Activated naive CD8-positive, alpha-beta T cell treated with anti-CD3 and anti-CD28 coated beads, Interleukin-2, amount 50 U/mL, for 24 hours (primary cell): Measurements from ENCODE around the gene TSACC.

Source experiments
- ATAC-seq: fragments of 150-1000 bp; cut with Tn5 transposase; one replicate; pipeline ENCODE4 v1.10.0; 2021
- DNase-seq: peaks from one replicate; pipeline ENCODE4 v3.0.0; 2021
- H3K27ac Mint-ChIP-seq: one replicate; pipeline ENCODE4 v1.8.0; 2021; ENCODE audit warnings: mild to moderate bottlenecking, mixed read lengths
- H3K27me3 Mint-ChIP-seq: one replicate; pipeline ENCODE4 v1.8.0; 2021; ENCODE audit warnings: mixed read lengths
- H3K36me3 Mint-ChIP-seq: one replicate; pipeline ENCODE4 v1.8.0; 2021; ENCODE audit warnings: low read depth, mixed read lengths
- H3K4me1 Mint-ChIP-seq: one replicate; pipeline ENCODE4 v1.8.0; 2021; ENCODE audit warnings: mixed read lengths
- H3K4me3 Mint-ChIP-seq: one replicate; pipeline ENCODE4 v1.8.0; 2021; ENCODE audit warnings: mild to moderate bottlenecking, moderate library complexity, mixed read lengths
- H3K9me3 Mint-ChIP-seq: one replicate; pipeline ENCODE4 v1.8.0; 2021; ENCODE audit warnings: mixed read lengths

TSACC gene

DNA sequence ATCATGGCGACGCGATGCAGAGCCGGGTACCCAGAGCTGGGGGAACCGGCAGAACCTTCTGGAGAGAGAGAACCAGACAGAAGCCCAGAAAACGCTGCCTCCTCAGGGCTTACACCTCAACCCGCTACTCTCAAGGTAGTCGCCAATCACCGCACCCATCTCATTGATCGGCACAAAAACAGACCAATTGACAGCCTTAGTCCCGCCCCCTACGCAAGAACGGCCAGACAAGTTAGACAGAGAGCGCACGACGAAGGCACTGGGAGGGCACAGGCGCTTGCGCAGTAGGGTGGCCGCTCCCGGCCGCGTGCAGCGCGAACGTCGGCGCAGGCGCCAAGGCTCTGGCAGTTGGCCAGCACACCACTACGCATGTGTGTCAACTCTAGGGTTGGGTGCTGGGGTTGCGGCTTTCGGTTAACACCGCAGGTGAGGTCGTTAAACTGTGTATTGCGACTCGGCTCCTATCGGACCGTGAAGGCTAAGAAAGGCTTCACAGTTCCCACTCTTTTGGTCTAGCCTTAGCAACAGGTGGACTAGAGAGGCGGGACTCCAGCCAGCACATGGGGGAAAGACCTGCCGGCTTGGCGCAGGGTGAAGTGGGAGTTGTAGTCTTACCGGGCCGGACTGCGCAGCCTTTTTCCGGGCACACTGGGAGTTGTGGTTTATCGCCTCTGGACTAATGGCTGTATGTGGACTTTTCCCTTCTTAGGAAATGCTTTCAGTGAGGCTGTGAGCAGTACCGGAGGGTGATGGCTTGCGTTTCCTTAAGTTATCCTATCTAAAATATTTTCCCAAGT is at the start of gene TSACC, which contains the start of gene CCT3:
TSS of gene TSACC (plus strand) at position 347 of the 797 bp plus-strand sequence. CDS start 1,232 bp downstream, outside the sequence.
TSS of gene CCT3 (minus strand) at position 113 of the 797 bp plus-strand sequence. CDS start at position 5, 108 bp downstream.
- Mint-ChIP-seq H3K9me3 (no peaks in the 10 kb centered on the region), H3K27me3 (peaks cover 5% of the 10 kb centered on the region), H3K4me3 (peak within 1 kb of the TSS; percentile 100), H3K27ac (peak within 1 kb of the TSS; percentile 97), H3K36me3 (peaks cover 46% of the 10 kb centered on the region), H3K4me1 (peaks cover 46% of the 10 kb centered on the region)
- ATAC-seq = peak; percentile 97
- DNase-seq = peak; percentile 100

DNA sequence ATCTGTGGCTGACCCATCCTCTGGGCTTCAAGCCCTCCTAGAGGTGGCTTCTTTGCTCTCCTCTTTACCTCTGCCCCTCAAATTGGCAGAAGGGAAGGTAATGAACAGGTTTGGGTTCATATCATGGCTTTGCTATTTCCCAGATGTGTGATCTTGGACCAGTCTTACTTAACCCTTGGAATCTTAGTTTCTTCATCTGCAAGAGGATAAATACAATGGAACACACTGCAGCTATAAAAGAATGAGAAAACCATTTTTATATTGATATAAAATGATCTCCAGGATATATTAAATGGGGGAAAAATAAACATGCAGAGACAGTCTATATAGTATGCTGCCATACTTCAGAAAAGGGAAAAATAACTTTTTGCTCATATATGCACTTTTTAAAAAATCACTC is 48.5 kb upstream of the TSACC start:
- no peak for ATAC-seq
- Mint-ChIP-seq H3K4me3 (no peak overlapping the region), H3K27me3 (no peaks in the 10 kb centered on the region), H3K4me1 (peaks cover 9% of the 10 kb centered on the region), H3K27ac (no peak overlapping the region), H3K36me3 (peaks cover 7% of the 10 kb centered on the region), H3K9me3 (no peaks in the 10 kb centered on the region)
- DNase-seq = no peak

DNA sequence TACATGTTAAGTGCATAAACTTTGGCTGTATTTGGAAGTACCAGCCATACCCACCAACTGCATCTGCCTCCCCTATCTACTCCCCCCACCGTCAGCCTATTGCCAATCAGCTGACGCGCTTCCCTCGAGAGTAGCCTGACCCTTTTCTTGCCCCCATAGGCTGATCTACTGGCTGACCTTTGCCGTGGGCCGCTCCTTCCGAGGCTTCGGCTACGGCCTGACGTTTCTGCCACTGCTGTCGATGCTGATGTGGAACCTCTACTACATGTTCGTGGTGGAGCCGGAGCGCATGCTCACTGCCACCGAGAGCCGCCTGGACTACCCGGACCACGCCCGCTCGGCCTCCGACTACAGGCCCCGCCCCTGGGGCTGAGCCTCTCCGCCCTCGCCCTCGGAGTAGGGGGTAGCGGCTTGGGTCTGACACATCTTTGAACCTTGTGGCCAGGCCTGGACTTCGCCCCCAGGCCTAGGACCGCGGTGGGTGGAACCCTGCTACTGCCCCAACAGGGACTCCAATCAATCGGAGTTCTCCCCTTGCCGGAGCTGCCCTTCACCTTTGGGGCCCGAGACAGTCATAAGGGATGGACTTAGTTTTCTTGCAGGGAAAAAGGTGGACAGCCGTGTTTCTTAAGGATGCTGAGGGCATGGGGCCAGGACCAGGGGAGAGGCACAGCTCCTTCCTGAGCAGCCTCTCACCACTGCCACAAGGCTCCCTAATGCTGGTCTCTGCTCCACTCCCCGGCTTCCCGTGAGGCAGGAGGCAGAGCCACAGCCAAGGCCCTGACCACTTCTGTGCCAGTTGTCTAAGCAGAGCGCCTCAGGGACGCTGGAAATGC is 46.9 kb upstream of the TSACC start:
- H3K4me3 Mint-ChIP-seq = peak overlapping the region; percentile 49
- no peaks in the 10 kb centered on the region for H3K27me3 Mint-ChIP-seq
- peaks cover 6% of the 10 kb centered on the region for H3K36me3 Mint-ChIP-seq
- H3K9me3 Mint-ChIP-seq = no peaks in the 10 kb centered on the region
- ATAC-seq (no peak), DNase-seq (peak; percentile 29)
- H3K4me1 Mint-ChIP-seq = peaks cover 18% of the 10 kb centered on the region
- peak overlapping the region; percentile 27 for H3K27ac Mint-ChIP-seq

DNA sequence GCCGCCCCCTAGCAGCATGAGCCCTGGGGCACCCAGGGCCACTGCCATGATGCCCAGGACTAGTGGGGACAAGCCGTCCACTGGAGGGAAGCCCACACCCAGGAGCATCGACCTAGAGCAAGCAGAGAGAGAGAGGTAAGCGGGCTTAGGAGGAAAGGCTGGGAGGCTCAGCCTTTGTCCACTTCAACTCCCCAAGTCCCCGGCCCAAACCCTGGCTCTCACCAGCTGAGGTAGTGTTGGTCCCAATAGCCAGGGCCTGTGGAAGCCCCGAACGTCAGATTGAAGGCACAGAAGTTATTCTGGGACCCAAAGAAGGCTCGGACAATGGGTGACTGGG is 45.3 kb upstream of the TSACC start:
- ATAC-seq = no peak
- Mint-ChIP-seq H3K9me3 (no peaks in the 10 kb centered on the region), H3K27me3 (no peaks in the 10 kb centered on the region), H3K27ac (no peak overlapping the region), H3K4me3 (no peak overlapping the region), H3K4me1 (peaks cover 18% of the 10 kb centered on the region), H3K36me3 (peaks cover 4% of the 10 kb centered on the region)
- no peak for DNase-seq

DNA sequence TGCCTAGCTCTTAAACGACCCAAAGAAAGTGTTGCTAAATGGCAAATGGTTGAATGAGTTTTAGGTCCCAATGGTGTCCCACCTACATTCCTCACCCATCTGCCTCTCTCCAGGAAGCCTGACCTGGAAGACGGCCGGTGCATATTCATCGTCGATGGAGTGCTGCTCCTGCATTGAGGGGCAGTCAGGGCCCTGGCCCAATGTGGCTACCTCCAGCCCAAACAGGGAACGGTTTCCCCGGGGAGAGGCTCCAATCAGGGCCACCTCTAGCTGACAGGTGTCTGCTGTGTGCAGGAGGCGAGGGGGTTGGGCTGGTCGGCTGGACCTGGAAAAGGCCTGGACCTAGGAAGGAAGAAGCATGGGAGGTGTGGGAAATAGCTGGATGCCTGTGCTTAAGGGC is 44.4 kb upstream of the TSACC start:
- DNase-seq (no peak), ATAC-seq (no peak)
- Mint-ChIP-seq H3K27me3 (no peaks in the 10 kb centered on the region), H3K27ac (no peak overlapping the region), H3K36me3 (peaks cover 1% of the 10 kb centered on the region), H3K4me1 (peaks cover 18% of the 10 kb centered on the region), H3K9me3 (no peaks in the 10 kb centered on the region), H3K4me3 (no peak overlapping the region)

DNA sequence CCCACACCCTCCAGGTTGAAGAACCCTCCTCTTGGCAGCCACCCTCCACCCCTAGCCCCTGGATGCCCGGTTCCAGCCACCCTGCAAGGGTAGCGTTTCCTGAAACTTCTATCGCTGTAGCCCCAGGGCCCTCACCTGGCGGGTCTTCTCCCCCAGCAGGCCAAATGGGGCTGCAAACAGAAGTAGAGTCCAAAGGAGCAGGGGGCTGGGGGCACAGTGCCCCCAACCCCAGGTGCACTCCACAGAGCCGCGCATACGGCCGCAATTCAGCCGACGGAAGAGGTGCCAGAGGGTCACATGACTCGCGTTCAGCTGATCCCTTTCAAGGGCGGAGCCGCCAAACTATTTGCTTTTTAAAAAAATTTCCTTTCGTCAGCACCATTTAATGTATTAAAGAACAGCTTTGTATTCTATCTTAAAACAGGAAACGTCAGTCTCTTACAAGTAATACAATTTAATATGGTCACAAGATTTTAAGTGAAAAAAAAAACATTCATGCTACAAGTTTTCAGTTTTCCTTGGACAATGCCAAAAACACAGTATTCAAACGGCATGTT is 42.9 kb upstream of the TSACC start, which contains the start of gene GLMP:
TSS of gene GLMP (minus strand) at position 289 of the 557 bp plus-strand sequence. CDS start at position 255, 34 bp downstream.
- peak; percentile 81 for ATAC-seq
- no peaks in the 10 kb centered on the region for H3K27me3 Mint-ChIP-seq
- H3K27ac Mint-ChIP-seq = peak within 1 kb of the TSS; percentile 68
- H3K36me3 Mint-ChIP-seq = peaks cover 1% of the 10 kb centered on the region
- DNase-seq = peak; percentile 59
- peak within 1 kb of the TSS; percentile 83 for H3K4me3 Mint-ChIP-seq
- peaks cover 18% of the 10 kb centered on the region for H3K4me1 Mint-ChIP-seq
- no peaks in the 10 kb centered on the region for H3K9me3 Mint-ChIP-seq

DNA sequence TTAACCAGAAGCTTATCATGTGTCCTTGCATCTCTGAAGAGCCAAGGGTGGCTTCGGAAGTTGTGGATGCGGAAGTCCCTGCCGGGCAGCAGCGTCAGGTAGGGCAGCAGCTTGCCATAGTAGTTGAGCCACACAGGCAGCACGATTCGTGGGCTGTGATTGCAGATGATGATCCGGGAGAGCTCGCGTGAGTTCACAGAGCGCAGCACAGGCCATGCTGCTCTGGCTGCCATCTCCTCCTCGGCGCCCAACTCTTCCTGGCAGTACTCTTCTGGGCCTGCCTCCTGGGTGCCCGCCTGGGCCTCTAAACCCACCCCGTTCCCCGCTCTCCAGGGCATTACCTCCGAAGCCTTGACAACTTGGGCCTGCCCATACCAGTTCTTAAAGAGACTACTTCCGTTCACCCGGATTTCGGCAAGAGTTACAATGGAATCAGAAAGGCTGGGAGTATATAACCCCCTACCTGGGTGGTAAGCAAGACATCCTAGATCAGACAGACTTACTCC is 39.4 kb upstream of the TSACC start, which contains the start of gene VHLL:
TSS of gene VHLL (minus strand) at position 456 of the 506 bp plus-strand sequence. CDS start at position 338, 118 bp downstream.
- no peak within 1 kb of the TSS for H3K4me3 Mint-ChIP-seq
- no peak for DNase-seq
- H3K27ac Mint-ChIP-seq = no peak within 1 kb of the TSS
- H3K4me1 Mint-ChIP-seq = peaks cover 16% of the 10 kb centered on the region
- H3K36me3 Mint-ChIP-seq = peaks cover 9% of the 10 kb centered on the region
- H3K9me3 Mint-ChIP-seq = no peaks in the 10 kb centered on the region
- H3K27me3 Mint-ChIP-seq = no peaks in the 10 kb centered on the region
- no peak for ATAC-seq

DNA sequence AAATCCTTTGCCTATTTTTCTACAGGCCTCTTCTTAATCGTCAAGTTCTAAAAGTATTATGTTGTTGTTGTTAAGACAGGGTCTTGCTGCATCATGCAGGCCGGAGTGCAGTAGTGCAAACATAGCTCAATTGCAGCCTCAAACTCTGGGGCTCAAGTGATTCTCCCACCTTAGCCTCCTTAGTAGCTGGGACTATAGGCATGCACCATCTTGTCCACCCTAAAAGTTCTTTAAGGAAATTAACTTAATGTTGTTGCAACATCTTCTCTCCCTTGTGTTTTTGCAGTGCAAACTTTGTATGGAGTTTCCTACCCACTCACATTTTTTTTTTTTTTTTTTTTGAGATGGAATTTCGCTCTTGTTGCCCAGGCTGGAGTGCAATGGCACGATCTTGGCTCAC is 35.1 kb upstream of the TSACC start:
- ATAC-seq = no peak
- Mint-ChIP-seq H3K4me3 (no peak overlapping the region), H3K27me3 (no peaks in the 10 kb centered on the region), H3K36me3 (peaks cover 26% of the 10 kb centered on the region), H3K9me3 (no peaks in the 10 kb centered on the region), H3K27ac (peak overlapping the region; percentile 11), H3K4me1 (no peaks in the 10 kb centered on the region)
- no peak for DNase-seq

DNA sequence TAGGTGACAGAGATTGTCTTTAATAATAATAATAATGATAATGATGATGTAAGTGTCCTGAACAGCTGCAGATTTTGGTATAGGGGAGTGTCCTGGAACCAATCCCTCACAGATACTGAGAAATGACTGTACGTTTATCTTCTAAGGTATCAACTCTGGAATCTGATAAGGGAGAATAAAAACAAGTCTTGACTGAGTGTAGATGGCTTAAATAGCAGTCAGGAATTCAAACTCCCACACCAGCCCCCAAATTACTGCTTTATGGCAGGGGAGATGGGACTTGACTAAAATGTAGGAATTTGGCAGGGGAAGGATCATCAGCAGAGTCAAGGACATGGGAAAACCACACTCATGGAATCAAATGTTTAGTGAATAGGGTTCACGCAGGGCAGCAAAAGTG is 33.1 kb upstream of the TSACC start:
- Mint-ChIP-seq H3K27ac (no peak overlapping the region), H3K4me3 (no peak overlapping the region), H3K27me3 (no peaks in the 10 kb centered on the region), H3K9me3 (no peaks in the 10 kb centered on the region), H3K4me1 (no peaks in the 10 kb centered on the region), H3K36me3 (peaks cover 41% of the 10 kb centered on the region)
- no peak for ATAC-seq
- no peak for DNase-seq

DNA sequence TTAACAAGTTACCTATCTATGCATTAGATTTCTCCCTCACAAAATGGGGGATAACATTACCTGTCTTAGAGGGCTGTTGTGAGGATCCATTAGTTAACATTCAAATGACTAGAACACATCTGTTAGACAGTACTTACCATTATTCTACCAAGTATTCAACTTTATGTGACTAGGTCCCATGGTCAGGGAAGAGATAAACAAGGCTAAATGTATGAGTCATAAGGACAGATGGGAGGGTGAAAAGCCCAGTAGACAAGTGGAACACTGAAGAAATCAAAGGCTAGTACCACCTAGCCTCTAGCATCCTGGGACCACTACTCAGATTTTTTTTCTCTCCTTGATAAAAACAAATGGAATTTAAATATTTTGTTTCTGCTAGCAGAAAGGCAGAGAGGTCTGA is 30.2 kb upstream of the TSACC start:
- H3K4me3 Mint-ChIP-seq = no peak overlapping the region
- H3K27ac Mint-ChIP-seq = no peak overlapping the region
- H3K27me3 Mint-ChIP-seq = no peaks in the 10 kb centered on the region
- DNase-seq = no peak
- peaks cover 53% of the 10 kb centered on the region for H3K36me3 Mint-ChIP-seq
- no peaks in the 10 kb centered on the region for H3K9me3 Mint-ChIP-seq
- H3K4me1 Mint-ChIP-seq = no peaks in the 10 kb centered on the region
- ATAC-seq = no peak

DNA sequence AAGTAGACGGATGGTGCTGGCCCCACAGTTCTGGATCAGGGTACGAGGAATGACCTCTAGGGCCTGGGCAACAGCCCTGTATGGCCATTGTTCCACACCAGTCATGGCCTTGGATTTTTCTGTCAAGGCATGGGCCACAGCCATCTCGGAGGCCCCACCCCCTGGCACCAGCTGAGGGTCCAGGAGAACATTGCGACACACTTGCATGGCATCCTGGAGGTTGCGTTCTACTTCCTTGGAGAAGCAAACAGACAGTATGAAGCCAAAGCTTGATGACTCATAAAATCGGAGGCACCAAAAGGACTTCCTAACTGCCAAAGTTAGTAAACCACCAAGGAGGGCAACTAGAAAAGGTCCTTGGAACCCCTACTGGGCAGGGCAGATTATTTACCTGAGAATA is 27.4 kb upstream of the TSACC start:
- DNase-seq = no peak
- Mint-ChIP-seq H3K36me3 (peaks cover 63% of the 10 kb centered on the region), H3K27ac (no peak overlapping the region), H3K4me3 (no peak overlapping the region), H3K9me3 (no peaks in the 10 kb centered on the region), H3K27me3 (no peaks in the 10 kb centered on the region), H3K4me1 (no peaks in the 10 kb centered on the region)
- no peak for ATAC-seq

DNA sequence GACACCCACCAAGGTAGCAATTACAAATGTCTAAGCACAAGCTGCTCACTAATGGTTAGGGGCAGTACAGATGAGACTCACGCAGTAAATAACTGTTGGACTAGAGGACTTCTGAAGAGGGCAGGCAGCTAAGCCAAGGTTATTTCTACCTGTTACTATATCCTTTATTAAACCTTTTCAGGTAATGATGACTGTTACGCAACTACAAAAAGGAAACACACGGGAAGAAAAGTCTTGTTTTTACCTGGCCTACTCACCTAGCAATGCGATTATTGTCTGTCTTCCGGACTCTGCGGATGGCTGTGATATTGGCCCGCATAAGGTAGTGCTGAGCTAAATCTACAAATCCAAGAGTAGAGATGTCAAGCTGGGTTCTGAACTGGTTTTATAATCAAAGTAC is 21.4 kb upstream of the TSACC start:
- Mint-ChIP-seq H3K36me3 (peaks cover 75% of the 10 kb centered on the region), H3K27ac (no peak overlapping the region), H3K4me1 (no peaks in the 10 kb centered on the region), H3K27me3 (no peaks in the 10 kb centered on the region), H3K4me3 (no peak overlapping the region), H3K9me3 (no peaks in the 10 kb centered on the region)
- ATAC-seq (no peak), DNase-seq (no peak)

DNA sequence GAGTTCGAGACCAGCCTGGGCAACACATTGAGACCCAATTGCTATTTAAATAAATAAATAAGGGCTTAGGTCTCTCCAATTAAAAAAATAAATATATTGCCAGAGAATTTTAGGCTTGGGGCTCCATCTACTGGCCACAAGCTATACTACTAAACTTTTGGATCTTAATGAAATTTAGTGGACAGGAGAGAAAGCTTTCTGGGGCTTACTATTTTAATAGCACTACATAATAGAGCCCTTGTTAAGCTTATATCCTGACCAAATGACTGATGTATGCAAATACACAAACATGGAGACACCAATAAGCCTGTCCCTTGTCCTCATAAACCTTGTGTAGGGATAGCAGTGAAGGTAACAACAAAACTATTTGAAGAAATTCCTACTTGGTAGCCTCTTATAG is 18.7 kb upstream of the TSACC start:
- Mint-ChIP-seq H3K27me3 (no peaks in the 10 kb centered on the region), H3K4me3 (no peak overlapping the region), H3K4me1 (no peaks in the 10 kb centered on the region), H3K27ac (no peak overlapping the region), H3K36me3 (peaks cover 65% of the 10 kb centered on the region), H3K9me3 (no peaks in the 10 kb centered on the region)
- DNase-seq (no peak), ATAC-seq (no peak)

DNA sequence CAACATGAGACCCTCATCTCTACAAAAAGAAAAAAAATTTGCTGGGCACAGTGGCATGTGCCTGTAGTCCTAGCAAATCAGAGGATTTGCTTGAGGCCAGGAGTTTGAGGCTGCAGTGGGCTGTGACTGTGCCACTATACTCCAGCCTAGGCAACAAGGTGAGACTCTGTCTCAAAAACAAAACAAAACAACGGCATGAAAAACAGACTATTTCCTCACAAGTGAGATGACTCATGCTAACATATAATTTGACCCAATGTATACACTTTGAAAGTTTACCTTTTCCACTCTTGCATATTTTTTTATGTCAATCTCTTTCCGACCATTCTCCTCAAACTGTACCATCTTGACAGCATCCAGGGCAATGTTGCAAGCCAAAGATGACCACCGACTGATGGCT is 17.8 kb upstream of the TSACC start:
- no peak overlapping the region for H3K27ac Mint-ChIP-seq
- H3K36me3 Mint-ChIP-seq = peaks cover 69% of the 10 kb centered on the region

More for the DNA sequence above, 17.8 kb upstream of the TSACC start:
- Mint-ChIP-seq H3K27me3 (no peaks in the 10 kb centered on the region), H3K4me1 (no peaks in the 10 kb centered on the region), H3K9me3 (no peaks in the 10 kb centered on the region), H3K4me3 (no peak overlapping the region)
- no peak for ATAC-seq
- no peak for DNase-seq
